ENCODE data around the gene NOL4L. TPM values are rescaled to one million over a fixed set of nuclear protein-coding genes. Genes with fewer than 3 reads are reported as not detected.
A peak's percentile ranks its signal among the peaks of the same experiment; 100 is the strongest.

Gene NOL4L
- total RNA-seq, 2 donors from 2014 or later = 39.6 to 50.7 TPM

GRCh38 chr20:32418376-32418775, 166.8 kb downstream of the NOL4L start:
- no peak overlapping the region for H3K9ac ChIP-seq (ENCODE audit: extremely low read depth, low read length, poor library complexity, severe bottlenecking)
- Mint-ChIP-seq H3K4me1 (peaks cover 8% of the 10 kb centered on the region), H3K27ac (no peak overlapping the region), H3K9me3 (no peaks in the 10 kb centered on the region), H3K4me3 (no peak overlapping the region), H3K36me3 (ENCODE audit: low read depth) (peaks cover 7% of the 10 kb centered on the region), H3K27me3 (ENCODE audit: insufficient read depth) (no peaks in the 10 kb centered on the region)
- DNase-seq = no peak
- peaks cover 5% of the 10 kb centered on the region for H3K36me3 ChIP-seq (ENCODE audit: control insufficient read depth, insufficient read depth, low read length)
- no peak overlapping the region for H3K4me3 ChIP-seq (ENCODE audit: low read length)
- TF ChIP-seq, protein P1, sequence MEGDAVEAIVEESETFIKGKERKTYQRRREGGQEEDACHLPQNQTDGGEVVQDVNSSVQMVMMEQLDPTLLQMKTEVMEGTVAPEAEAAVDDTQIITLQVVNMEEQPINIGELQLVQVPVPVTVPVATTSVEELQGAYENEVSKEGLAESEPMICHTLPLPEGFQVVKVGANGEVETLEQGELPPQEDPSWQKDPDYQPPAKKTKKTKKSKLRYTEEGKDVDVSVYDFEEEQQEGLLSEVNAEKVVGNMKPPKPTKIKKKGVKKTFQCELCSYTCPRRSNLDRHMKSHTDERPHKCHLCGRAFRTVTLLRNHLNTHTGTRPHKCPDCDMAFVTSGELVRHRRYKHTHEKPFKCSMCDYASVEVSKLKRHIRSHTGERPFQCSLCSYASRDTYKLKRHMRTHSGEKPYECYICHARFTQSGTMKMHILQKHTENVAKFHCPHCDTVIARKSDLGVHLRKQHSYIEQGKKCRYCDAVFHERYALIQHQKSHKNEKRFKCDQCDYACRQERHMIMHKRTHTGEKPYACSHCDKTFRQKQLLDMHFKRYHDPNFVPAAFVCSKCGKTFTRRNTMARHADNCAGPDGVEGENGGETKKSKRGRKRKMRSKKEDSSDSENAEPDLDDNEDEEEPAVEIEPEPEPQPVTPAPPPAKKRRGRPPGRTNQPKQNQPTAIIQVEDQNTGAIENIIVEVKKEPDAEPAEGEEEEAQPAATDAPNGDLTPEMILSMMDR (conservative IDR thresholded peaks at IDR 0.05) = no peak
- no peak overlapping the region for H3K27ac ChIP-seq (ENCODE audit: low read depth, low read length)
- H3K9me3 ChIP-seq (ENCODE audit: control insufficient read depth, low read length) = no peaks in the 10 kb centered on the region
- H3K27me3 ChIP-seq (ENCODE audit: control insufficient read depth, insufficient read depth, low read length, poor library complexity, severe bottlenecking) = no peaks in the 10 kb centered on the region
- WGBS, 2 experiments (ENCODE audit: insufficient coverage in 1 of 2, insufficient read length in 1 of 2) = 80 to 90% methylated on average over 1 to 2 of the region's 2 CpGs
- H3K4me1 ChIP-seq (ENCODE audit: control insufficient read depth, insufficient read depth, low read length) = no peaks in the 10 kb centered on the region

GRCh38 chr20:32416206-32416605, 168.9 kb downstream of the NOL4L start:
- no peaks in the 10 kb centered on the region for H3K27me3 Mint-ChIP-seq (ENCODE audit: insufficient read depth)
- H3K9me3 Mint-ChIP-seq = no peaks in the 10 kb centered on the region
- Histone ChIP-seq H3K27ac (ENCODE audit: low read depth, low read length) (no peak overlapping the region), H3K27me3 (ENCODE audit: control insufficient read depth, insufficient read depth, low read length, poor library complexity, severe bottlenecking) (no peaks in the 10 kb centered on the region), H3K9me3 (ENCODE audit: control insufficient read depth, low read length) (no peaks in the 10 kb centered on the region), H3K36me3 (ENCODE audit: control insufficient read depth, insufficient read depth, low read length) (peaks cover 5% of the 10 kb centered on the region), H3K9ac (ENCODE audit: extremely low read depth, low read length, poor library complexity, severe bottlenecking) (no peak overlapping the region), H3K4me3 (ENCODE audit: low read length) (no peak overlapping the region), H3K4me1 (ENCODE audit: control insufficient read depth, insufficient read depth, low read length) (no peaks in the 10 kb centered on the region)
- H3K4me1 Mint-ChIP-seq = peaks cover 15% of the 10 kb centered on the region
- no peak overlapping the region for H3K27ac Mint-ChIP-seq
- 86% methylated on average over 1 of the region's 2 CpGs; no CpG with 5 or more reads in 1 of the 2 experiments for WGBS, 2 experiments (ENCODE audit: insufficient coverage in 1 of 2, insufficient read length in 1 of 2)
- peaks cover 8% of the 10 kb centered on the region for H3K36me3 Mint-ChIP-seq (ENCODE audit: low read depth)
- no peak for DNase-seq
- no peak overlapping the region for H3K4me3 Mint-ChIP-seq
- TF ChIP-seq, protein P1 (conservative IDR thresholded peaks at IDR 0.05) = no peak

DNA sequence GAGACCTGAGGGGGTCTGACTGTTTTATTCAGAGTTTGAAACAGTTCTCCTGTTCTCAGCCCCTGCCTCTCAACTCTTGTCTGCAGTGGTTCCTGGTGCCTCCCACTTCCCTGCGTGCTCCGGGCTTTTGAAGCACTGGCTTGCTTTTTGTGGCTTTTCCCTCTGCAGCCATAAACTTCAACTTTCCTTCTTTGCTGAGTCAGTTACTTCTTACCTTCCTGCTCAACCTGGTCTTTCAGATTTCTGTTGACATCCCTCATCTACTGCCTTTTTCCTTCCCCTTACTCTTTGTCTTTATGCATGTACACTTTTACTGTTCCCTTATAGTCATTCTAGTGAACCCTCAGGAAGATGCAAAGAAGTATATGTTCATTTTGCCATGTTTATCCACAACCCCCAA, 169.6 kb downstream of the NOL4L start:
- peaks cover 4% of the 10 kb centered on the region for H3K36me3 Mint-ChIP-seq (ENCODE audit: low read depth)
- Histone ChIP-seq H3K27ac (ENCODE audit: low read depth, low read length) (peak overlapping the region; percentile 38), H3K4me1 (ENCODE audit: control insufficient read depth, insufficient read depth, low read length) (no peaks in the 10 kb centered on the region), H3K4me3 (ENCODE audit: low read length) (no peak overlapping the region), H3K9me3 (ENCODE audit: control insufficient read depth, low read length) (no peaks in the 10 kb centered on the region), H3K27me3 (ENCODE audit: control insufficient read depth, insufficient read depth, low read length, poor library complexity, severe bottlenecking) (no peaks in the 10 kb centered on the region), H3K9ac (ENCODE audit: extremely low read depth, low read length, poor library complexity, severe bottlenecking) (no peak overlapping the region), H3K36me3 (ENCODE audit: control insufficient read depth, insufficient read depth, low read length) (peaks cover 5% of the 10 kb centered on the region)
- H3K4me3 Mint-ChIP-seq = no peak overlapping the region
- no peak for DNase-seq
- H3K9me3 Mint-ChIP-seq = no peaks in the 10 kb centered on the region
- no peaks in the 10 kb centered on the region for H3K27me3 Mint-ChIP-seq (ENCODE audit: insufficient read depth)
- WGBS, 2 experiments (ENCODE audit: insufficient coverage in 1 of 2, insufficient read length in 1 of 2) = 76 to 80% methylated on average over 2 of the region's 2 CpGs
- TF ChIP-seq, protein P1 (conservative IDR thresholded peaks at IDR 0.05) = no peak
- peak overlapping the region; percentile 5 for H3K27ac Mint-ChIP-seq
- H3K4me1 Mint-ChIP-seq = peaks cover 15% of the 10 kb centered on the region

All from endodermal cell (in vitro differentiated cells).